Left renal pelvis (tissue), 4 donors: ENCODE results near the gene ZNF804B. TPM values are rescaled to one million over a fixed set of nuclear protein-coding genes. Genes with fewer than 3 reads are reported as not detected.

Source experiments
- DNase-seq, 4 donors: peaks; one replicate each; pipeline ENCODE4 v3.0.0-alpha.2; 2013; ENCODE audit warnings: low read depth in 4 of 4, low spot score in 3 of 4
- polyA plus RNA-seq, 4 donors: library from polyadenylated mRNA; unstranded; fragments of 120-200 nt; gene quantifications; one replicate each; pipeline ENCODE4 v1.2.1, GENCODE V29; 2013; ENCODE audit not compliant: insufficient read length in 4 of 4

Gene ZNF804B
- polyA plus RNA-seq, 4 donors, result 0.13 to 0.64 (median 0.24) TPM

DNA sequence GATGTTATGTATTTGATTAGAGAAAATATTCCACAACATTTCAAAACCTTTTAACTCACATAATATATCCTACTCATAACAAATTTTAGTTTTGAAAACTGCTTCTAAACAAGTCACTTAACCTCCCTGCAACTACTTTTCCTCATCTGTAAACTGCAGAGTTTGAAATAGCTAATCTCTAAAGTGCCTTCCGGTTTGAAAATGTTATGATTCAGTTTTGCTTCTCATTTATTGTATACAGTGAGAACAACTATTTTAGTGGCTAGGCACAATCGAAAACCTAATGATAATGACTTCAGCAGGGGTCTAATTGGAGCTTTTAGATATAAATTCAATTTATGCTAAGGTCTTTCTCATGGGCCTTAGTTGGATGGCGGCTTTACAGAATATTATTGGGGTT lies 66.7 kb downstream of the ZNF804B start:
- DNase-seq, result no peak

- peak in 3 of 4 donors; percentile 12 to 24 (median 12) for DNase-seq
Measured at GRCh38 chr7:88835147-88835728, 75.7 kb downstream of the ZNF804B start.

- DNase-seq, result no peak
Measured at GRCh38 chr7:88842201-88842600, 82.7 kb downstream of the ZNF804B start.

DNA sequence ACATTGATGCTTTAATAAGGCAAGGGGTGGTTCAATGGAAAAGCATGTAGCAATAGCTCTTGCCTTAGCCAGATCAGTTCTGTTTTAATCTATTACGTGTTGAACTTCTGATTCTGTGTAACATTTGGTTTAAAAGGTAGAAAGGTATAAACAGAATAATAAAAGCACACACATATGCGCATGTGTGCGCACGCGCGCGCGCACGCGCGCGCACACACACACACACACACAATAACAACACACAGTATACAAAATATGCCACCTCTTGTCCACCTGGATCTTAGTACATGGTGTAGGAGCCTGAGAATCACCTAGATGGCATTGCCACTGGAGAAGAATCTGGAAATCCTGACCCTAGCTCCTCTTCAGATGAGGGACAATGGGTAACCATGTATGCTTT lies 85.6 kb downstream of the ZNF804B start:
- DNase-seq, result no peak

DNA sequence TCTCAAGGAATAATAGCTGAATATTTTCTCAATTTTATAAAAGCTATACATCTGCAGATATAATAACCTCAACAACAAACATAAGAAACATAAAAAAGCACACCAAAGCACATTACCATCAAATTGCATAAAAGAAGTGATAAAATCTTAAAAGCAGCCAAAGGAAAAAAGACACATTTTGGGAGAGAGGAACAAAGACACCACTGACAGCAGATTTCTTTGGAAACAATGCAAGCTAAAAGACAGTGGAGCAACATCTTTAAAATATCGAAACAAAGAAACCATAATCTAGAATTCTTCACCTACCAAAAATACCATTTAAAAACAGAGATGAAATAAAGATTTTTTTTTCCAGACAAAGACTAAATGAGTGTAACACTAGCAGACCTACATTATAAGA lies 91.7 kb downstream of the ZNF804B start:
- DNase-seq, result no peak

DNA sequence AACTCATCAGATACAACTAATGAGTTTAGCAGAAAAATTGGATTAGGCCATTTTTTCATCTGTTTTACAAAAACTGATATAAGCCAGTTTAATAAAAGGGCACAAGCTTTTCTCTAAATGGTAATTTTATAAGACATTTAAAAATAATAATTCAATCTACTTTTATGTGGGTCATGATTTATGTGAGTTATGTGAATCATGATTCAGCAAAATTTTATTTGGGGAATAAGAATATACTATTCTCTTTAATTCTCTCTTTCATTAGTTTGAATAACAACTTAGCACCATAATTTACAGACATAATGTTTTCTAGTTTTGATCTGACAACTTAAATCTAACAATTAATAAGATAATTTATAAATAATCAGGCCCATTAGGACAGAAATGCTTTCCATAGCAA lies 99.8 kb downstream of the ZNF804B start:
- DNase-seq, result no peak

DNA sequence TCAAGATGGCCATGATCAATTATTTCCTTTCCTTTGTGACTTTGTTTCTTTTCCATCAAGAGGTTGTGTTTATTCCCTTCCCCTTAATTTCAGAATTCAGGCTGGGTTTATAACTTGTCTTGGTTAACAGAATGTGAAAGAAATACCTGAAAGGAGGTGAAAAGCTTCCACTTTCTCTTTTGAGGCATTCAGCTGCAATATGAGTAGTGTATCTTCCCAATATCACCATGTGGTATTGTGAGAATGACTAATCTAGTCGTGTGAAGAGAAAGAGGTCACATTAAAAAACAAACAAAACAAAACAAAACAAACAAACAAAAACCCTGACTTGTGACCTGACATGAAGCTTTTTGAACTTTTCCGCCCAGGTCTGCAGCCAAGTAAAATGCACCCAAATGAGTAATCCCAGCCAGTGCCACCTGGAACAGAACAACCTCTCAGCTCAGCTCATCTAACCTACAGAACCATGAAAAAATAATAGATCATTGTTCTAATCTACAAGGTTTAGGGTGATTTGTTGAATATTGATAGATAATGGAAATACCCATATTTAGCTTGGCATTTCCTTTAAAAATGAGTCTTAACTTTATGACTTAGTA lies 106.9 kb downstream of the ZNF804B start:
- no peak for DNase-seq

- no peak for DNase-seq
Measured at GRCh38 chr7:88867158-88867557, 107.7 kb downstream of the ZNF804B start.

DNA sequence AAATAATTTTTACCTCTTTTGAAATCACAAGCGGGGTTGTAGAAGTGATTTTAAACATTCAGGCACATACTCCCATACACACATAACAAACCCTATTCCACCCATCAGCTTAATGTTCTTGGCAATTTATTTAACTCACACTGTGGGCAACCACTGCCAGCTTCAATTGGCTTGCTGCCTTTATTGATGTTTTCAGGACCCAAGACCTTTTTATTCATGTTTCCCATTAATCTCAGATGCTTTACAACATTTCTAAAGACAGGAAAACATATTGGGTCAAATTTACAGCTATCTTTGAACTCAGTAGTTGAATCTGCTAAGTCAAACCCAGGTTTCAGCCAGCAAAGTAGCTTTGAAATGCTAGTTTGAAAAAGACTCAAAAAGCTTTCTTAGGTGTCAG lies 109.0 kb downstream of the ZNF804B start:
- no peak for DNase-seq

- no peak for DNase-seq
Measured at GRCh38 chr7:88881136-88881535, 121.6 kb downstream of the ZNF804B start.

DNA sequence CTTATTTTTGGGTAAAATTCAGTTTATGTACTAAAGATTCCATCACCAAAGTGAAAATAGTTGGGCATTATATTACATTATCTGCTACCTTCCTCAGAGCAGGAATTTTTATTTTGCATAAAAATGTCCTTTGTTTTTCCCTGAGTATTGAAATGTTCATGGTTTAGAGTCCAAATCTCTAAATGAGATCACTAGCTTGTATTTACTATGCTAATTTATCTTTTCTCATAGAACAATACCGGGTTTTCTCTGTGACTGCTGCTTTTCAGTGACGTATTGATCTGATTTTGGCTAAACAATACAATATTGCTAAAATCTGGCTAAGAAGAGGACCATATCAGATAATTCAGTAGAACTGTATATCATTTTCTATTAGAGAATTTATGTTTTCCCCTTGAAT lies 125.6 kb downstream of the ZNF804B start:
- no peak for DNase-seq

GRCh38 chr7:88888684-88889083 lies 129.2 kb downstream of the ZNF804B start:
- DNase-seq, result no peak

DNA sequence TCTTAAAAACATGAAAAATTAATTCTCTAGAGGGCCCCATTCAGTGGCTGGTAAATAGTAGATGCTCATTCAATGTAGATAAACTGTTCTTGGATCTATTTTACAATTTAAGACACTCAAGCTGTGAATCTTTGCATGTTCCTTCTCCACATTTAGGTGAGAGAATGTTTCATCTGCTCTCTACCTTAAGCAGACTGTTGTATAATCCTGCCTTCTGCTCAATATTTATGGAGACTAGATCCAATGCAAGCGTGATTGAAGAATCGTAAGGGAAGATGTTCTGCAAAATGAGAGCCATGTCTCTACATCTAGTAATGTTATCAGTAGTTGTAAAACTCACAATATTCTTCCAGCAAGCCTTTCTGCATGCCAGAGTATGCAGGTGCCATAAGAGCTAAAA lies 151.0 kb downstream of the ZNF804B start:
- DNase-seq, result no peak

DNA sequence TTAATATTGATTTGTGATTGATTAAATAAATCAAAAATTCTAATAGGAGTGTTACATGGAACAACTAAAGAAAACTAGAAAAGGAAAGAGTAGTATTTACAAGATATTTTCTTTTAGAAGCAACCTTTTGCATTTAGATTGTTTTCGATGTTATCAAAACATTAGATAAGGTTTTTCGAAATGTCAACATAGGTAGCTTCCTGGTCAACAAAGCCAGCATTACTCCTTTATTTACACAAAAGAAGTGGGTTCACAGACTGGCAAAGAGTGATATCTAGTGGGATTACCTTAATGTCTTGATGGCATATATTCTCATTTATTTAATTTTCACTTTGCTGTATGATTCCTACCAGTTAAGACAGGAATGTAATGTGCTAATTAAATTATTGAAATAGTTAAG lies 153.4 kb downstream of the ZNF804B start:
- DNase-seq, result no peak

DNA sequence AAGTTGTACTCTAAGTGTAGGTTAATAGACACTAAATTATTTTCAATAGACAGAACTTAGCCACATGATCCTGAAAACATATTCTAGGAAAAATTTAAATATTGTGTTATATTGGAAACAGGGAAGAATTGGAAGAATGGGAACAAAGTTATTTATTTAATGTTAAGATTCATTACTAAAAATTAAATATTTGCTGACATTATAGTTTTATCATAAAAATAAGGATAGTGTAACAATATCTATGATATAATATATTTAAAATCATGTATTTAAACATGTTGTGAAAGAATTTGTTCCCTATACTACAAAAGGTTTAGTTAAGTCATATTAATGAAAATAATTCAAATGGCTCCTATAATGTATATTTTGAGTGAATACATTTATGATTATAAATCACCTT lies 156.1 kb downstream of the ZNF804B start:
- no peak for DNase-seq

DNA sequence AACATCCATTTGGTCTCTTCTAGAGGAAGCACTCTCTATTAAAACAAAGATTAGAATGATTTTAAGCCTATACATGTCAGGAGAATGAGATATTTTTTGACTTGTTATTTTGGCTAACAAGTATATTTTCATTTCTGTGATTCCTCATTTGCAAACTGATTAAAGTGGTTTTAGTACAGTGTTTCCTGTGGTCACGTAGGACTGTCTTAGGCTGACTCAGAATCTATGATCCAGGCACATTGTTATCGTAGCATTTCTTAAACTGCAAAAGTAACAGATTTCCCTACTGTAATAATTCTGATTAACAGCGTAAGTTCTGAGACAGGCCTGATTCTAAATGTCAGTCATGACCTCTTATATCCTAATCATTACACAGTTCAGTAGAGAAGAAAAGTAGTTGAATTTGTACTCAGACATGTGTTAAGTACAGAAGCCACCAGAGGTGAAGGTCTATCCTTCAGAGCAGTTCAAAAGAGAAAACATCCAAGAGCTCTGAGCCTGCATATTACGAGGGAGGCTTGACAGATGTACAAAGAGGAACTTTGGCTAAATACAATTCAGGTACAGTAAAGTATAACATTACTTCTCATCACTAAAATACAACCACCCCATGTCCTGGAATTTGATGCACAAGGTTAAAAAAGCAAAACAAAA lies 160.1 kb downstream of the ZNF804B start:
- no peak for DNase-seq

DNA sequence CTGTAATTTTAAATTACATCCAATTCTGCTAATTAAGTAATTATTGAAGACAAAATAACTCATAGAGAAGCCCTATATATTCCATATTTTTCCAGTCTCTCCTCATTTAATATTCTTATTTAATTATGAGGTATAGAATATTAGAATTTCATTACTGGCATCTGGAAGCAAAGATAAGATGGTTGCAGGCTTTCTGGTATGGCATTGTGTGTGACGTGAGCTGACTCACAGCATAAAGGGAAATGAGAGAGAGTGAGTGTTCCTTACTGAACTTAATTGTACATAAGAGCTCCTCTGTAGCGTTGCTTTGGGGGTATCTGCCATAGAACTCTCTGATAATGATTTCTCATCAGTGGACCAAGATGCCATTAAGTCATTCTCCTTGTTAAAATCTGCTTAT lies 163.4 kb downstream of the ZNF804B start:
- no peak for DNase-seq

DNA sequence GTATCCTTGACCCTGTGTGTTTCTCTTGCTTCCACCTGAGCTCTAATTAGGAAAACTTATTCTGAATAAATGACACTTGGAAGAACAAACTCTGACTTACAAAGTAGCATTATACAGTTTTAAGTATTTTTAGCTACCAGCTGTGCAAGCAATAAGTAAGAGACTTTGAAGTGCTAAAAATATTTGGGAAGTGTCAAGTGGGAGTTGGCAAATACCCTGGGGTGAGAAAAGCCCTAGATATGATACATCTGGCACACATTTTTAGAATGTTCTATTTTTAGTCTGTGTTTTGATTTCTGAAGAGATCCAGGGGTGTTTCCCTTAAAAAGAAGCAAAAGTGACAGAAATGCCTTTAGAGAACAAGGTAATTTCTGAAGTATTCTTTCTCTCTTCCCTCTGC lies 168.8 kb downstream of the ZNF804B start:
- no peak for DNase-seq

GRCh38 chr7:88929719-88930118 lies 170.2 kb downstream of the ZNF804B start:
- no peak for DNase-seq

DNA sequence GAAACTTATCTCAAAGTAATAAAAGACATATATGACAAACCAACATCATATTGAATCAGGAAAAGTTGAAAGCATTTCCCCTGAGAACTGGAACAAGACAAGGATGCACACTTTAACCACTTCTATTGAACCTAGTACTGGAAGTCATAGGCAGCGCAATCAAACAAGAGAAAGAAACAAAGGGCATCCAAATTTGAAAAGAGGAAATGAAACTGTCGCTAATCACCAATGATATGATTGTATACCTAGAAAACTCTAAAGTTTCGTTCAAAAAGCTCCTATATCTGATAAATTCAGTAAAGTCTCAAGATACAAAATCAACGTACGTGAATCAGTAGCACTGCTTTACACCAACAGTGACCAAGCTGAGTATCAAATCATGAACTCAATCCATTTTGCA lies 173.8 kb downstream of the ZNF804B start:
- no peak for DNase-seq

- DNase-seq, result no peak
Measured at GRCh38 chr7:88942815-88943501, 183.5 kb downstream of the ZNF804B start.

DNA sequence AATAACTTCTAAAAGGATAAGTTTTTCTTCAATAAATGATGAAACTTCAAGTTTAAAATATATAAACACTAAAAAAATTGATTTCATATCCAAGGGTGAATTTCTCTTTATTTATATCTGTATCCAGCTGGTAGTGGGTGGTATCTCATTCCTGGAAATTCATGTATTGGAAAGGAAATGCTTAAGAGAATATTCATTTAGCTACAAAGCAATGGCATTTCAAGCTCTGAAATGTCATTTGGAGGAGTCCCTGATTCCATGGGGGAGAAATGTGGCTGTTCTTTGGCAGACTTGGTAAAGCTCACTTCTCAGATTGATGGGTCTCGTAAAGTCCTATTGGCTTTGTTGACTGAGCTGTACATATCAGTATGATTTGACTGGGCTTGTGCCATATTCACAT lies 192.3 kb downstream of the ZNF804B start:
- DNase-seq, result no peak
